Pancreas (tissue), 10 donors: ENCODE data around the gene ARHGAP23. TPM values are rescaled to one million over a fixed set of nuclear protein-coding genes. Genes with fewer than 3 reads are reported as not detected.

Experiments
- ATAC-seq, 4 donors: fragments of 200-7000 bp; cut with Tn5 transposase; one replicate each; pipeline versions ENCODE4 v1.8.0 to v1.9.1; 2020; ENCODE audit warnings: mild to moderate bottlenecking in 4 of 4, moderate library complexity in 4 of 4
- DNase-seq, 6 donors: peaks; one replicate each; pipeline ENCODE4 v3.0.0-alpha.2; 2020
- FAIRE-seq: peaks from 2 replicates; lab custom pipeline; 2012; peaks lifted over from hg19 to GRCh38; lab: Jason Lieb, UNC
- H3K27ac ChIP-seq, 4 donors: fragments of 200-600 bp; sonication (generic); 1 replicate in 3 of 4; 2 replicates in 1 of 4; pipeline versions ENCODE4 v1.5.0 to v1.8.0; 2020
- H3K27me3 ChIP-seq, 4 donors: fragments of 200-600 bp; one replicate each; pipeline ENCODE4 v1.8.0; 2021
- H3K36me3 ChIP-seq, 3 donors: fragments of 200-600 bp; sonication (generic) in 1 of 3; one replicate each; pipeline versions ENCODE4 v1.5.0 to v1.8.0; 2020 to 2021
- H3K4me1 ChIP-seq, 3 donors: fragments of 200-600 bp; one replicate each; pipeline ENCODE4 v1.8.0; 2021
- H3K4me3 ChIP-seq, 4 donors: fragments of 200-600 bp; sonication (generic) in 2 of 4; one replicate each; pipeline versions ENCODE4 v1.5.0 to v1.8.0; 2020 to 2021
- H3K9me3 ChIP-seq, 4 donors: fragments of 200-600 bp; one replicate each; pipeline ENCODE4 v1.8.0; 2021
- WGBS, 2 donors: extraction: QIAGEN DNeasy Blood & Tissue Kit; methylation state at CpG; one replicate each; pipeline ENCODE4 v1.1.7; 2013; 5-methylcytosine and 5-hydroxymethylcytosine counted together
- intact Hi-C, 3 donors: fragments of 100-400 bp; cut with DNase I; formaldehyde crosslinking; loops; one replicate each; pipeline versions ENCODE4 v1.11.1 to v1.14.2; 2022
- polyA plus RNA-seq, 2 donors: library from polyadenylated mRNA; stranded (reverse); fragments of 200-250 nt; gene quantifications; one replicate each; pipeline ENCODE4 v1.2.3, GENCODE V29; 2013
- total RNA-seq, 6 donors: library from RNA; stranded (reverse); fragmentation: NEBNext Ultra II Directional in 4 of 6; extraction: Animal tissue kit (Norgen Biotek cat#: 25700) in 4 of 6; gene quantifications; one replicate each; pipeline versions ENCODE4 v1.2.1 to v1.2.4, GENCODE V29; 2021 to 2023
- TF ChIP-seq, protein P1 (sequence below), 4 donors: fragments of 200-600 bp; sonication (generic) in 3 of 4; IDR thresholded peaks; one replicate each; pipeline versions ENCODE4 v1.5.0 to v1.8.0; 2021; ENCODE audit warnings: antibody characterized with exemption in 4 of 4
- donor health status: healthy with polysubstance abuse.
- donor health status: DM: no; HTN: no; CAD: no; lungs with moderate emphysema.
- donor health status: DM: no; HTN: no; CAD: no.
- donor health status: control.
- donor health status: control.
- donor health status: Bipolar disorder and iron deficiency.
- donor health status: DM: yes; HTN: yes; CAD: no.
- donor health status: DM: no; HTN: no; CAD: no.
- donor health status: DM: no; HTN: no; CAD: no.
- donor health status: DM: yes; HTN: yes; CAD: no.

ARHGAP23 gene
- total and polyA plus RNA-seq, 8 donors, result 2.5 to 7.1 (median 3.9) TPM

DNA sequence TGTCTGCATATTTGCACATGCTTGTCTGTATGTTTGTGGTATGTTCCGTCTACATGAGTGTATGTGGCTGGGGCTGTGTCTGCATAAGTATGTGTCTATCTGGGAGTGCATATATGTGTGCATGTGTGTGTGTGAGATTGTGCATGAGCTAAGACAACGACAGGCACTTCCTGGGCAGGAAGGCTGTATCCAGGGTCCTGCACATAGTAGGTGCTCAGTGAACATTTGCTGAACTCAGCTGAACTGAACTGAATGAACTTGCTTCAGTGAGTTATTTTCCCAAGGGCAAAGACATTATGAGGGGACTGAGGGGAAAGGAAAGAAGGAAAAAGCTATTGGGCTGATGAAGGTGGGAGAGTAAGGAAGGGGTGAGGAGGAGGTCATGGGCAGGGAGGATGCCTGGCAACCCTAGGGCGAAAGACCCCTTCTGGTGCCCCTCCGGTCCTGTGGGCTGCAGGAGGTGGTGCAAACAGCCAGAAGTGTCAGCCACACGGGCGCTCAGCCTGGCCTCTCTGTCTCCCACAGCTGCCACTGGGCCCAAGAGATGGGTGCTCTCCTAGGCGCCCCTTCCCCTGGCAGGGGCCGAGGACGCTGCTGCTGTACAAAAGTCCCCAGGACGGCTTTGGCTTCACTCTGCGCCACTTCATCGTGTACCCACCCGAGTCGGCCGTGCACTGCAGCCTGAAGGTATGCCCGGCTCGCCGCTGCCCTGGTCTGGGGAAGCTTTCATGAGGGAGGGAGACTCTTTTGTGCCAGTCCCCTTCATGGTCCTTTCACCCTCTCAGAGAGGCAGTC is 29.5 kb downstream of the ARHGAP23 start:
- no peak for FAIRE-seq
- Histone ChIP-seq H3K36me3 (no peaks in the 10 kb centered on the region), H3K27me3 (no peaks in the 10 kb centered on the region), H3K4me3 (no peak overlapping the region), H3K27ac (no peak overlapping the region), H3K4me1 (no peaks in the 10 kb centered on the region), H3K9me3 (no peaks in the 10 kb centered on the region)
- WGBS, 2 donors, result 79 to 89% methylated on average over 18 of the region's 18 CpGs
- intact Hi-C loops, result no loop called here
- DNase-seq, result no peak
- TF ChIP-seq, protein P1, sequence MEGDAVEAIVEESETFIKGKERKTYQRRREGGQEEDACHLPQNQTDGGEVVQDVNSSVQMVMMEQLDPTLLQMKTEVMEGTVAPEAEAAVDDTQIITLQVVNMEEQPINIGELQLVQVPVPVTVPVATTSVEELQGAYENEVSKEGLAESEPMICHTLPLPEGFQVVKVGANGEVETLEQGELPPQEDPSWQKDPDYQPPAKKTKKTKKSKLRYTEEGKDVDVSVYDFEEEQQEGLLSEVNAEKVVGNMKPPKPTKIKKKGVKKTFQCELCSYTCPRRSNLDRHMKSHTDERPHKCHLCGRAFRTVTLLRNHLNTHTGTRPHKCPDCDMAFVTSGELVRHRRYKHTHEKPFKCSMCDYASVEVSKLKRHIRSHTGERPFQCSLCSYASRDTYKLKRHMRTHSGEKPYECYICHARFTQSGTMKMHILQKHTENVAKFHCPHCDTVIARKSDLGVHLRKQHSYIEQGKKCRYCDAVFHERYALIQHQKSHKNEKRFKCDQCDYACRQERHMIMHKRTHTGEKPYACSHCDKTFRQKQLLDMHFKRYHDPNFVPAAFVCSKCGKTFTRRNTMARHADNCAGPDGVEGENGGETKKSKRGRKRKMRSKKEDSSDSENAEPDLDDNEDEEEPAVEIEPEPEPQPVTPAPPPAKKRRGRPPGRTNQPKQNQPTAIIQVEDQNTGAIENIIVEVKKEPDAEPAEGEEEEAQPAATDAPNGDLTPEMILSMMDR (IDR thresholded peaks at IDR 0.05), result no peak
- ATAC-seq, result no peak

DNA sequence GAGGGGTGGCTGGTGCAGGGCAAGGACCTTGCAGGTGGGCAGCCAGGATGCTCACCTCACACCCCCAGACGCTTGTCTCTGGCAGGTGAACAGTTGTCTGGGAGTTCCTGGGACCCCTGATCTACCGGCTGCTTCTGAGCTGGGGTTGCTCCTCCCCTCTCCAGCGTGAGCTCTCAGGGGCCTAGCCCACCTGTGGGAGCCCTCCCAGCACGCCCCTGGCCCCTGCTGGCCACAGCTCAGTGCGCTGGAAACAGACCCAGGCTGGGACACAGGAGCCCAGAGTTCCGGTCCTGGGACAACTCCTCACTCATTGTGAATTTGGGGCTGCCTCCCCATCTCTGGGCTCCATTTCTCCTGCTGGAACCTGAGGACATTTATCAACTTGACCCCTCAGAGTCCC is 30.3 kb downstream of the ARHGAP23 start:
- H3K9me3 ChIP-seq, result no peaks in the 10 kb centered on the region
- no peaks in the 10 kb centered on the region for H3K36me3 ChIP-seq
- H3K4me3 ChIP-seq, result no peak overlapping the region
- no peaks in the 10 kb centered on the region for H3K27me3 ChIP-seq
- DNase-seq (no peak), ATAC-seq (no peak), FAIRE-seq (no peak)
- H3K4me1 ChIP-seq, result no peaks in the 10 kb centered on the region
- 81 to 86% methylated on average over 6 of the region's 6 CpGs for WGBS, 2 donors
- H3K27ac ChIP-seq, result no peak overlapping the region
- TF ChIP-seq, protein P1 (IDR thresholded peaks at IDR 0.05), result no peak
- intact Hi-C loops, result no loop called here

DNA sequence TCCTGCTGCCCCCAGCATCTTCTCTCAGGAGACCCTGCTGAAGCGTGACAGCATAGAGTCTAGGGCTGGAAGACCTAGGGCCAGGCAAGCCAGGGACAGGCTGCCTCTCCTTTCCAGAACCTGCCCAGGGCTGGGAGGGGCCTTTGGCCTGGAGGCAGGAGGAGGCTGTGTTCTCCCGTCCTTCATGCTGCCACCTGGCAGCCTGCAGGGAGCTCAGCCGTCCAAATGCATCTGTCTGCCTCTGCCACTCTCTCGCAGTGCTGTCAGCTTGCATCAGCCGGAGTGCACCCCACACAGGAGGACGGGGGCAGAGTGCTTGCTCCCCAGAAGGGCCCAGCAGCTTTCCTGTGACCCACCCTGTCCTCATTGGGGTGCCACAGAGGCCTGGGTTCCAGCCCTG is 31.3 kb downstream of the ARHGAP23 start:
- H3K4me1 ChIP-seq, result no peaks in the 10 kb centered on the region
- no peaks in the 10 kb centered on the region for H3K27me3 ChIP-seq
- no peak overlapping the region for H3K27ac ChIP-seq
- DNase-seq (no peak), ATAC-seq (no peak), FAIRE-seq (no peak)
- 55 to 69% methylated on average over 6 of the region's 6 CpGs for WGBS, 2 donors
- no peaks in the 10 kb centered on the region for H3K36me3 ChIP-seq
- intact Hi-C loops, result no loop called here
- no peaks in the 10 kb centered on the region for H3K9me3 ChIP-seq
- TF ChIP-seq, protein P1 (IDR thresholded peaks at IDR 0.05), result no peak
- H3K4me3 ChIP-seq, result no peak overlapping the region

DNA sequence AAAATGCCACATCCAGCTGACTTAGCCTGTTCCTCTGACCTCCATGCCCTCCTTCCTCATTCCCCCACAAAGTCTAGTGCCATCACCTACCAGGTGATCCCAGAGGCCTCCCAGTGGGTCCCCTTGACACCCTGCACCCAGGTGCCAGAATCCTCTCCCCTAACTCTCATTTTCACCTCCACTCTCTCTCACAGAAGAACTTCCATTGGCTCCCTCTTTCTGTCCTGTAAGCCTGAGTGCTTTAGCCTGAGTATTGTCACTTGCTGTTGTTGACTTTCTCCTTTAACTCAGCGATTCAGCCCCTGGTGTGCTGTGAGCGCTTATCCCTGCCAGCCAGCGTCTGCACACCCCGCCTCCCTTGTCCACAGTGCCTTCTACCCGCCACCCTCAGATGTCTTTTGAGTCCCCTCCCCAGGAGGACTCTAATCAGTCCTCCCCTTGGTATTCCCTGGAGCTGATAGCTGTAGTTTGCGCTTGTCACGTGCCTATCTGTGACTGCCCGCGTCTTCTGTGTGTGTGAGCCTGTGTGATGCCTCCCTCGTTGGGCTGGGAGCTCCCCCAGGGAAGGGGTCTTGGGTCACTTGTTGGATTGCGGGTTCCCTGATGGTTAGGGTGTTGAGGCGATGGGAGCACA is 31.9 kb downstream of the ARHGAP23 start:
- TF ChIP-seq, protein P1 (IDR thresholded peaks at IDR 0.05), result no peak
- no peak for ATAC-seq
- Histone ChIP-seq H3K27ac (no peak overlapping the region), H3K4me1 (no peaks in the 10 kb centered on the region), H3K27me3 (no peaks in the 10 kb centered on the region), H3K4me3 (no peak overlapping the region), H3K9me3 (no peaks in the 10 kb centered on the region), H3K36me3 (no peaks in the 10 kb centered on the region)
- DNase-seq, result no peak
- FAIRE-seq, result no peak
- WGBS, 2 donors, result 62 to 71% methylated on average over 12 of the region's 12 CpGs
- intact Hi-C loops, result no loop called here
